IMR-90 (cell line): Measurements from ENCODE around the gene FOLR2. TPM values are rescaled to one million over a fixed set of nuclear protein-coding genes. Genes with fewer than 3 reads are reported as not detected.

Experiments used
- ATAC-seq: fragments of 200-7000 bp; cut with Tn5 transposase; 2 replicates; pipeline ENCODE4 v1.9.1; 2020; ENCODE audit warnings: low read depth, mild to moderate bottlenecking, moderate library complexity
- BruUV-seq: library from RNA; stranded (reverse); fragments of 400-500 nt; replicated peaks from 2 replicates; lab custom pipeline; 2021; lab: Mats Ljungman, UMichigan
- CTCF ChIA-PET: fragments of 300-600 bp; formaldehyde crosslinking; extraction: SDS; loops from one replicate; lab custom pipeline; 2021; ENCODE audit warnings: antibody characterized with exemption; lab: Yijun Ruan, JAX
- POLR2A ChIA-PET: fragments of 300-600 bp; sonication (Branson Sonifier 250); formaldehyde crosslinking; loops from one replicate; lab custom pipeline; 2022; ENCODE audit warnings: antibody characterized with exemption; ENCODE audit not compliant: unreplicated experiment; lab: Charles Lee
- DNase-seq: peaks from one replicate; pipeline ENCODE4 v3.0.0; 2013
- H2AFZ ChIP-seq: replicated peaks from 2 replicates; pipeline ENCODE3; 2013; ENCODE audit warnings: low read length, mild to moderate bottlenecking; ENCODE audit not compliant: poor library complexity
- H2AK5ac ChIP-seq: 2 replicates; pipeline ENCODE4 v1.6.1; 2013; ENCODE audit warnings: low read depth, low read length, inconsistent platforms
- H2AK9ac ChIP-seq: replicated peaks from 2 replicates; pipeline ENCODE3; 2013; ENCODE audit warnings: mild to moderate bottlenecking, low read depth, low read length, moderate library complexity; ENCODE audit not compliant: poor library complexity
- H2BK120ac ChIP-seq: 2 replicates; pipeline ENCODE4 v1.6.1; 2013; ENCODE audit warnings: low read depth, low read length, inconsistent platforms
- H2BK15ac ChIP-seq: 3 replicates; pipeline ENCODE4 v1.6.1; 2013; ENCODE audit warnings: low read depth, low read length, inconsistent platforms
- H2BK20ac ChIP-seq: 2 replicates; pipeline ENCODE4 v1.6.1; 2013; ENCODE audit warnings: low read depth, mild to moderate bottlenecking, inconsistent platforms, low read length, moderate library complexity
- H2BK5ac ChIP-seq: 2 replicates; pipeline ENCODE4 v1.6.1; 2013; ENCODE audit warnings: mild to moderate bottlenecking, low read depth, low read length, inconsistent platforms; ENCODE audit not compliant: poor library complexity, severe bottlenecking
- H3K14ac ChIP-seq: replicated peaks from 2 replicates; pipeline ENCODE4 v1.6.1; 2013; ENCODE audit warnings: low read depth, low read length, inconsistent platforms
- H3K18ac ChIP-seq: 2 replicates; pipeline ENCODE4 v1.6.1; 2013; ENCODE audit warnings: low read depth, low read length, control low read depth
- H3K23ac ChIP-seq: 2 replicates; pipeline ENCODE4 v1.6.1; 2013; ENCODE audit warnings: low read depth, low read length, inconsistent platforms
- H3K27ac ChIP-seq: 2 replicates; pipeline ENCODE4 v1.5.1; 2013; ENCODE audit warnings: mild to moderate bottlenecking, control low read depth, low read length; ENCODE audit not compliant: insufficient read depth
- H3K27me3 ChIP-seq: 2 replicates; pipeline ENCODE4 v1.6.1; 2013; ENCODE audit warnings: low read length; ENCODE audit not compliant: control insufficient read depth, insufficient read depth
- H3K36me3 ChIP-seq: 2 replicates; pipeline ENCODE4 v1.6.1; 2013; ENCODE audit warnings: low read length, mixed read lengths; ENCODE audit not compliant: control insufficient read depth, insufficient read depth
- H3K4ac ChIP-seq: 2 replicates; pipeline ENCODE4 v1.6.1; 2013; ENCODE audit warnings: low read depth, low read length, inconsistent platforms
- H3K4me1 ChIP-seq: 2 replicates; pipeline ENCODE4 v1.6.1; 2013; ENCODE audit warnings: low read length, mixed read lengths; ENCODE audit not compliant: control insufficient read depth, insufficient read depth
- H3K4me2 ChIP-seq: 2 replicates; pipeline ENCODE4 v1.6.1; 2013; ENCODE audit warnings: low read depth, mild to moderate bottlenecking, control low read depth, low read length, moderate library complexity
- H3K4me3 ChIP-seq: 2 replicates; pipeline ENCODE4 v1.5.1; 2013; ENCODE audit warnings: low read depth, mild to moderate bottlenecking, control low read depth, low read length, moderate library complexity; ENCODE audit not compliant: insufficient read depth
- H3K56ac ChIP-seq: 2 replicates; pipeline ENCODE4 v1.6.1; 2013; ENCODE audit warnings: low read length, inconsistent platforms; ENCODE audit not compliant: insufficient read depth; ENCODE audit errors: extremely low read depth
- H3K79me1 ChIP-seq, 2 experiments: 2 replicates each; pipeline ENCODE4 v1.6.1; 2013; ENCODE audit warnings: low read length in 2 of 2, inconsistent platforms in 1 of 2, low read depth in 1 of 2
- H3K9ac ChIP-seq: 2 replicates; pipeline ENCODE4 v1.6.1; 2013; ENCODE audit warnings: low read depth, low read length, control low read depth
- H3K9me1 ChIP-seq: 2 replicates; pipeline ENCODE4 v1.6.1; 2013; ENCODE audit warnings: low read length, inconsistent platforms; ENCODE audit not compliant: insufficient read depth
- H3K9me3 ChIP-seq: 2 replicates; pipeline ENCODE4 v1.6.1; 2013; ENCODE audit warnings: low read length; ENCODE audit not compliant: control insufficient read depth, insufficient read depth
- H4K20me1 ChIP-seq: 2 replicates; pipeline ENCODE4 v1.6.1; 2013; ENCODE audit warnings: low read length, inconsistent platforms; ENCODE audit not compliant: insufficient read depth
- H4K5ac ChIP-seq: 2 replicates; pipeline ENCODE4 v1.6.1; 2013; ENCODE audit warnings: mild to moderate bottlenecking, low read depth, low read length, control low read depth
- H4K8ac ChIP-seq, 2 experiments: 2 replicates each; pipeline ENCODE4 v1.6.1; 2013; ENCODE audit warnings: low read depth in 2 of 2, low read length in 2 of 2, control low read depth in 1 of 2, inconsistent platforms in 1 of 2
- H4K91ac ChIP-seq: 2 replicates; pipeline ENCODE4 v1.6.1; 2013; ENCODE audit warnings: low read depth, low read length, inconsistent platforms; ENCODE audit not compliant: insufficient read depth
- BHLHE40 ChIP-seq: fragments of 150-350 bp; IDR thresholded peaks from 2 replicates; pipeline ENCODE4 v1.6.1; 2016; ENCODE audit warnings: mild to moderate bottlenecking, low read depth, low read length
- CEBPB ChIP-seq: IDR thresholded peaks from 2 replicates; pipeline ENCODE4 v1.6.1; 2012; ENCODE audit warnings: low read depth, low read length, improper control_type of control experiment
- CHD1 ChIP-seq: IDR thresholded peaks from 2 replicates; pipeline ENCODE4 v1.6.1; 2012; ENCODE audit warnings: low read depth, low read length, improper control_type of control experiment
- MAFK ChIP-seq: IDR thresholded peaks from 2 replicates; pipeline ENCODE4 v1.6.1; 2012; ENCODE audit warnings: low read depth, low read length, improper control_type of control experiment
- MAZ ChIP-seq: IDR thresholded peaks from 2 replicates; pipeline ENCODE4 v1.6.1; 2012; ENCODE audit warnings: low read depth, mild to moderate bottlenecking, low read length, improper control_type of control experiment, moderate library complexity, borderline replicate concordance
- NFE2L2 ChIP-seq: fragments of 150-350 bp; IDR thresholded peaks from 2 replicates; pipeline ENCODE4 v1.6.1; 2016; ENCODE audit warnings: low read depth, mild to moderate bottlenecking, low read length
- RAD21 ChIP-seq: IDR thresholded peaks from 2 replicates; pipeline ENCODE4 v1.6.1; 2012; ENCODE audit warnings: low read length, improper control_type of control experiment
- RCOR1 ChIP-seq: IDR thresholded peaks from 2 replicates; pipeline ENCODE4 v1.6.1; 2012; ENCODE audit warnings: mild to moderate bottlenecking, low read length, improper control_type of control experiment; ENCODE audit not compliant: insufficient replicate concordance
- SMC3 ChIP-seq: fragments of 150-350 bp; IDR thresholded peaks from 2 replicates; pipeline ENCODE4 v1.6.1; 2016; ENCODE audit warnings: low read depth, mild to moderate bottlenecking, antibody characterized with exemption, low read length, moderate library complexity
- WGBS, 2 experiments: methylation state at CpG; one replicate each; pipeline versions ENCODE4 v1.1.5 to v1.1.7; 2013; ENCODE audit warnings: missing lambda C conversion rate in 2 of 2; ENCODE audit not compliant: insufficient read length in 1 of 2; ENCODE audit errors: extremely low coverage in 2 of 2; 5-methylcytosine and 5-hydroxymethylcytosine counted together
- dilution Hi-C: fragments of 300-500 bp; cut with HindIII; formaldehyde crosslinking; loops from one replicate; pipeline ENCODE4 v1.14.3; 2018; ENCODE audit warnings: low sequenced_read_pairs; ENCODE audit not compliant: unreplicated experiment
- in situ Hi-C: fragments of 300-500 bp; cut with MboI; formaldehyde crosslinking; loops from 3 replicates; pipeline ENCODE4 v1.14.3; 2019; ENCODE audit warnings: low sequenced_read_pairs, inconsistent platforms, mixed read lengths
- intact Hi-C: fragments of 100-400 bp; cut with micrococcal nuclease; formaldehyde crosslinking; loops from 2 replicates; pipeline ENCODE4 v1.10.0; 2022
- polyA plus RNA-seq, 3 experiments: library from polyadenylated mRNA; depleted of rRNA; stranded (reverse); fragments of >200 nt; gene quantifications; 2 replicates each; pipeline ENCODE4 v1.2.3, GENCODE V29; 2012; ENCODE audit warnings: low replicate concordance in 1 of 3
- total RNA-seq: library from RNA; depleted of rRNA; stranded (reverse); fragments of >200 nt; gene quantifications from 2 replicates; pipeline ENCODE4 v1.2.3, GENCODE V29; 2012
- TF ChIP-seq, protein P1 (sequence below): conservative IDR thresholded peaks from 2 replicates; pipeline ENCODE4 v1.5.1; 2012; ENCODE audit warnings: mild to moderate bottlenecking, low read depth, low read length, improper control_type of control experiment
- TF ChIP-seq, protein P2 (sequence below): fragments of 150-350 bp; IDR thresholded peaks from 2 replicates; pipeline ENCODE4 v1.6.1; 2017; ENCODE audit warnings: mild to moderate bottlenecking, antibody characterized with exemption, low read length, low read depth

The FOLR2 gene
- total and polyA plus RNA-seq, 2 of the 4 experiments (the other 2 are of a cell fraction) = not detected

DNA sequence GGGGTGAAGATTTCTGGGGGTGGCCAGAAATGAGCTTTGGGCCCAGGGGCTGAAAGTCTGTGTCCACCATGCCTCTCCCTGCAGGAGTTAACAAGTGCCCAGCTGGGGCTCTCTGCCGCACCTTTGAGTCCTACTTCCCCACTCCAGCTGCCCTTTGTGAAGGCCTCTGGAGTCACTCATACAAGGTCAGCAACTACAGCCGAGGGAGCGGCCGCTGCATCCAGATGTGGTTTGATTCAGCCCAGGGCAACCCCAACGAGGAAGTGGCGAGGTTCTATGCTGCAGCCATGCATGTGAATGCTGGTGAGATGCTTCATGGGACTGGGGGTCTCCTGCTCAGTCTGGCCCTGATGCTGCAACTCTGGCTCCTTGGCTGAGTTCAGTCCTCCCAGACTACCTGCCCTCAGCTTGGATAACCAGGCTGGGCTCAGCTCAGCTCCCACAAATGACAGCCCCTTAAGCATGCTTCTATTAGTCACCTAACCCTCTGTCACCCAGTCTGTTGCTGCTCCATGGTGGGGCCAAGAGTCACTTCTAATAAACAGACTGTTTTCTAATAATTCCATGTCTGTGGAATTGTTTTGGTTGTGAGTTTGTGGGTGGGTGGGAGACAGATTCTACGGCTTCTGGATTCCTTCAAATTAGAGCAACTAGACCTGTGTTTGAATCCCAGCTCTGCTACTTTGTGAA, 4.9 kb downstream of the FOLR2 start (continued):
- TF ChIP-seq MAFK = no peak

DNA sequence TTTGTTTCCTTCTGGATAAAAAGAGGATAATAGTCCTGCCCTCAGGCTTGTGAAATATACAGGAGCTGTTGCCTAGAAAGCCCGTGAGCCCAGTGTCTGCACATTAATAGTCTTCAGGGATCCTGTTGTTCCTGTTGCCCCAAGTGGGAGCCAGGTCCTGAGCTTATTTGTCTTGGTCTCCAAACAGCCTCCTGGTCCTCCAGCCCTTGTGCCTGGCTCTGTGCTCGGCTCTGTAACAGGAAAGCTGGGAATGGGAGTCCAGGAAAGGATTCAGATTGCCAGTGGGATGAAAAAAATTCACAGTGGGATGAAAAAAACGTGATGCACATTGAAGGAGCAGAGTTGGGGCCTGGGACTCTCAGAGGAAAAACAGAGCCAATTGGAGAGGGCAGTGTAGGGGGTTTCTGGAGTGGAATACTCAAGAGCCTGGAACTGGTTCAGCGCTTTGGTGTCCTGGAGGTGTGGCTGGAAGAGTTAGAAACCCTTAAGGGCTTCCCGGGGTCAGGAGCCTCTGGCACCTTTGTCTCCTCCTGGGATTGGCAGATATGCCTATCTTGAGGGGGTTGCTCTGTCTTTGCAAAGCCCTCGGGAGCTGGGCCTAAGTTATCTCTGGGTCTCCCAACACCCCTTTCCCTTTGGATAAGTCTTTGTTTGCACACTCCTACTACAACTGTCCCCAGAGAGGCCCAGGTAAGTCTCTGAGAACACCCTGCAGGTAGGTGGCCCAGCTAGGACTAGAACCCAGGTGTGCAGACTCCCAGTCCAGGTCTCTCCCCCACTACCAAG, 5.7 kb downstream of the FOLR2 start:
- Histone ChIP-seq H3K27ac (peak overlapping the region; percentile 24; the same call in 1 of the 2 replicates), H3K27me3 (peaks cover 18% of the 10 kb centered on the region), H3K36me3 (peaks cover 5% of the 10 kb centered on the region; the same call in 1 of the 2 replicates), H2AFZ (peak overlapping the region; percentile 91), H3K4ac (peak overlapping the region; percentile 73), H3K79me1 (peaks cover 15 to 30% of the 10 kb centered on the region in 2 experiments; a peak in 3 of 4 replicates), H2AK9ac (peak overlapping the region; percentile 21), H3K14ac (peak overlapping the region; percentile 71), H3K56ac (peak overlapping the region; percentile 52; the same call in 1 of the 2 replicates), H3K23ac (peak overlapping the region; percentile 62), H2BK20ac (peak overlapping the region; percentile 35; the same call in 1 of the 2 replicates), H3K9me1 (peaks cover 7% of the 10 kb centered on the region; the same call in 1 of the 2 replicates), H3K18ac (peak overlapping the region; percentile 3; the same call in 1 of the 2 replicates), H3K4me3 (peak overlapping the region; percentile 46), H4K8ac (peak overlapping the region; percentile 85 to 95), H3K9ac (peak overlapping the region; percentile 58), H2BK120ac (peak overlapping the region; percentile 34; the same call in 1 of the 2 replicates), H2BK5ac (peak overlapping the region; percentile 15), H4K20me1 (peaks cover 22% of the 10 kb centered on the region), H3K4me1 (peaks cover 4% of the 10 kb centered on the region; the same call in 1 of the 2 replicates), H3K9me3 (no peaks in the 10 kb centered on the region), H2BK15ac (peak overlapping the region; percentile 76; the same call in 1 of the 3 replicates), H4K91ac (peak overlapping the region; percentile 63; the same call in 1 of the 2 replicates), H2AK5ac (peak overlapping the region; percentile 63; the same call in 1 of the 2 replicates), H3K4me2 (peak overlapping the region; percentile 73), H4K5ac (peak overlapping the region; percentile 73)
- intact Hi-C loops = loop anchor here (2.0 kb wide), 1 partner anchor 119 kb away; the partner anchor contains the start of gene LAMTOR1
- in situ Hi-C loops = no loop called here
- no peak for DNase-seq
- POLR2A ChIA-PET = no interaction called here
- no peak for ATAC-seq
- 95% methylated on average over 2 of the region's 6 CpGs; no CpG with 5 or more reads in 1 of the 2 experiments for WGBS, 2 experiments
- CTCF ChIA-PET = interaction anchor here (1.2 kb wide), 1 partner anchor 39 kb away, joined by 3 read pairs; no protein-coding TSS in a partner anchor
- dilution Hi-C loops = no loop called here
- BruUV-seq = no TSS peak
- TF ChIP-seq RCOR1 (no peak), NFE2L2 (no peak), MAZ (no peak), SMC3 (no peak), MAFK (no peak), CEBPB (no peak), RAD21 (no peak), BHLHE40 (no peak), CHD1 (no peak)
- TF ChIP-seq, protein P1, sequence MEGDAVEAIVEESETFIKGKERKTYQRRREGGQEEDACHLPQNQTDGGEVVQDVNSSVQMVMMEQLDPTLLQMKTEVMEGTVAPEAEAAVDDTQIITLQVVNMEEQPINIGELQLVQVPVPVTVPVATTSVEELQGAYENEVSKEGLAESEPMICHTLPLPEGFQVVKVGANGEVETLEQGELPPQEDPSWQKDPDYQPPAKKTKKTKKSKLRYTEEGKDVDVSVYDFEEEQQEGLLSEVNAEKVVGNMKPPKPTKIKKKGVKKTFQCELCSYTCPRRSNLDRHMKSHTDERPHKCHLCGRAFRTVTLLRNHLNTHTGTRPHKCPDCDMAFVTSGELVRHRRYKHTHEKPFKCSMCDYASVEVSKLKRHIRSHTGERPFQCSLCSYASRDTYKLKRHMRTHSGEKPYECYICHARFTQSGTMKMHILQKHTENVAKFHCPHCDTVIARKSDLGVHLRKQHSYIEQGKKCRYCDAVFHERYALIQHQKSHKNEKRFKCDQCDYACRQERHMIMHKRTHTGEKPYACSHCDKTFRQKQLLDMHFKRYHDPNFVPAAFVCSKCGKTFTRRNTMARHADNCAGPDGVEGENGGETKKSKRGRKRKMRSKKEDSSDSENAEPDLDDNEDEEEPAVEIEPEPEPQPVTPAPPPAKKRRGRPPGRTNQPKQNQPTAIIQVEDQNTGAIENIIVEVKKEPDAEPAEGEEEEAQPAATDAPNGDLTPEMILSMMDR = no peak
- TF ChIP-seq, protein P2, sequence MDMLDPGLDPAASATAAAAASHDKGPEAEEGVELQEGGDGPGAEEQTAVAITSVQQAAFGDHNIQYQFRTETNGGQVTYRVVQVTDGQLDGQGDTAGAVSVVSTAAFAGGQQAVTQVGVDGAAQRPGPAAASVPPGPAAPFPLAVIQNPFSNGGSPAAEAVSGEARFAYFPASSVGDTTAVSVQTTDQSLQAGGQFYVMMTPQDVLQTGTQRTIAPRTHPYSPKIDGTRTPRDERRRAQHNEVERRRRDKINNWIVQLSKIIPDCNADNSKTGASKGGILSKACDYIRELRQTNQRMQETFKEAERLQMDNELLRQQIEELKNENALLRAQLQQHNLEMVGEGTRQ = no peak
